ENCODE data around the gene SYNPO.

SYNPO gene

GRCh38 chr5:150642991-150643710, 2.7 kb downstream of the SYNPO start:
- DNase-seq, result no peak

DNA sequence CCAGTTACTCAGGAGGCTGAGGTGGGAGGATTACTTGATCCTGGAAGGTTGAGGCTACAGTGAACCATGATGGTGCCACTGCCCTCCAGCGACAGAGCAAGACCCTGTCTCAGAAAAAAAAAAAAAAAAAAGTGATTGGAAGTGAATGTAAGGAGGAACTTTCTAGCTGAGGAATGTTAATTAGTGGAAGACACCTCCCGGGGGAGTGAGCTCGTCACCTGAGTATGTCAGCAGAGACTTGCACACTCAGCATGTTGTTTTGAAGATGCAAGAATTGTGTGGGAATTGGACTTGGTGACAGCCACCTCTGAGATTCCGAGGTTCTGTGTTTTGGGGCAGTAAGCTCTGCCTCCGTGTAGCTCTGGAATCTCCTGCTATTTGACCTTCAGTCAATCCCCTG, 3.6 kb downstream of the SYNPO start:
- DNase-seq, result no peak

DNA sequence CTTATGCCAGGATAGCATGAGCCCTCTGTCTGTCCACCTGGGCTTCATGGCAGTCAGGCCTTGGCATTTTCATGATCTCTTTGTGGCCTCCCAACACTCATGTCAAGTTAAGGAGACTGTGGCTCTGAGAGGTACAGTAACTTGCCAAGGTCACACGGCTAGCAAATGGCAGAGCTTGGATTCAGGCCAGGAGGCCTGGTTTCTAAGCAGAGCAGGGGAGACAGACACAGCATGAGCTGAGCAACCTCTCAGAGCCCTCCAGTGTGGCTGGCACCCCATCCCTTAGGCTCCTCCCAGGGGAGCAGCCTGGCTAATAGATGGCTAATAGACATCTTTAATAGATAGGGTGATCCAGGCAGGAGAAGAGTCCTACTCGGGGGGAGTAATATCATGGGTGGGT, 4.1 kb downstream of the SYNPO start:
- DNase-seq, result no peak

DNA sequence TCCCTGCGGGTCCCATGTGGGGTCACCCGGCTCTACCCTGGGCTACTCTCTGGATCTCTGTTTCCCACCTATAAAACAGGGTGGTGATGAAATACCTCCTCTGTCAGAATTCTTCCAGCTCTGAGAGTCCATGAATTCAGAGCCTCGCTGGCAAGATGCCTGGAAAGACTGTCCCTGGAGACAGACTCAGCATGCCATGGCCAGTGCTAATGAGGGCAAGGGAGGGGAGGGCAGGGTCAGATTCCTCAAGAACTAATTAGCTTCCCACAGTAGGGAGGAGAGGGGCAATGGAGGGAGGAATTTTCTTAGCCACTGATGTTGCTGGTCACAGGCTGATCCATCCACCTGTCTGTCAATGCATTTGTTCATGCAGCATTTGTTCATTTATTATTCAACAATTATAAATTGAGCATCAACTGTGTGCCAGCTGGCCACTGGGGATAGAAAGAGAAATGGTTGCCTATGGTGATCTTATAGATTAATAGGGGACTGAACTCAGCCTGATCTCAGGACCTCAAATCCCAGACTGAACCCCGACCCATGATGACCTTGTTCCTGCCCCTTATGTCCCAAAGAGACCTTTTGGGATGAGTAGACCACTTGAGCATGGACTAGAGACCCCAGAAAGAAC, 4.7 kb downstream of the SYNPO start:
- no peak for DNase-seq

DNA sequence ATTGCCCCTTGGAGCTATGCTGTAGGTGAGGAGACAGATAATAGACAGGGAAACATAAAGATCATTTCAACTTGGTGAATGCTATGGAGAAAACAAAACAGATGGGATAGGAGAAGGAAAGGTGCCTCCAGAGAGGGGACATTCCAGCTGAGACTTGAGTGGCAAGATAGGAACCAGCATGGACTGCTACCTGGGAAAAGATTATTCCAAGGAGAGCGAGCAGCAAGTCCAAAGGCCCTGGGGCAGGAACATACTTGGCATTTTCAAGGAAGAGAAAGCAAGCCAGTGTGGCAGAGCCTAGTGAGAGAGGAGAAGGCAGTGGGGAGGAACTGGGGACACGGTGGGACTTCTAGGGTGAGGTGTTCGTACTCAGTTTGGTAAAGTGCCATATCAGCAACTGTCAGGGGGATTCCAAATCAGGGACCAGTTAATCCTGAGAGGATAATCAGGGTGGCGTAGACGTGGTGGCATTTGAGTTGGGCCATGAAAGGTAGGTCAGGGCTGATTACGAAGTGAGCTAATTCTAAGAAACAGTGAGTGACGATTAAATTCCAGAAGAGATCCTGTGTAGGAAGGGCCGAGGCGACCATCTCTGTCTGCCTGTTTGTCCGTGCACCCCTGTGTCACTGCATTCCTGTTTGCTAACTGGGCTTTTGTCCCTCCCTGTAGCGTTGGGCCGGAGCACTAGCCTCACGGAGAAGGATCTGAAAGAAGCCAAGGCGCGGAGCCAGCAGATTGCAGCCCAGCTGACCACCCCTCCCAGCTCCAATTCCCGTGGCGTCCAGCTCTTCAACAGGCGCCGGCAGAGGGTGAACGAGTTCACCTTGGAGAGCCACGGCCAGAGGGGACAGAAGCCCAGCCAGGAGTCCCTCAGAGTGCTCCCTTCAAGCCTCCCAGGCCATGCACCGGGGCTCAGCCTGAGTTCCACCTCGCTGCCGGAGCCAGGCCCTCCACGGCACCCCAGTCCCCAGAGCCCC, 7.1 kb downstream of the SYNPO start:
- DNase-seq, result no peak

DNA sequence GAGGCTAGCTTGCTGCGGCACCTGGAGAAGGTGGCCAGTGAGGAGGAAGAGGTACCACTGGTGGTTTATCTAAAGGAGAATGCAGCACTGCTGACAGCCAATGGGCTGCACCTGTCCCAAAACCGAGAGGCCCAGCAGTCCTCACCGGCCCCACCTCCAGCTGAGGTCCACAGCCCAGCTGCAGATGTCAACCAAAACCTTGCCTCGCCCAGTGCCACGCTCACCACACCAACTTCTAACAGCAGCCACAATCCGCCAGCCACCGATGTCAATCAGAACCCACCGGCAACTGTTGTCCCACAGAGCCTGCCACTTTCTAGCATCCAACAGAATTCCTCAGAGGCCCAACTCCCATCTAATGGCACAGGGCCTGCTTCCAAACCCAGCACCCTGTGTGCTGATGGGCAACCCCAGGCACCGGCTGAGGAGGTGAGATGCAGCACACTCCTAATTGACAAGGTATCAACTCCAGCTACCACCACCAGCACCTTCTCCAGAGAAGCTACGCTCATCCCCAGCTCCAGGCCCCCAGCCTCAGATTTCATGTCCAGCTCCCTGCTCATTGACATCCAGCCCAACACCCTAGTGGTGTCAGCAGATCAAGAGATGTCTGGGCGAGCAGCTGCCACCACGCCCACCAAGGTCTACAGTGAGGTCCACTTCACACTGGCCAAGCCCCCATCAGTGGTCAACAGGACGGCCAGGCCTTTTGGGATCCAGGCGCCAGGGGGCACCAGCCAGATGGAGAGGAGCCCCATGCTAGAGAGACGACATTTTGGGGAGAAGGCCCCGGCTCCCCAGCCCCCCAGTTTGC, 8.0 kb downstream of the SYNPO start:
- DNase-seq, result no peak

DNA sequence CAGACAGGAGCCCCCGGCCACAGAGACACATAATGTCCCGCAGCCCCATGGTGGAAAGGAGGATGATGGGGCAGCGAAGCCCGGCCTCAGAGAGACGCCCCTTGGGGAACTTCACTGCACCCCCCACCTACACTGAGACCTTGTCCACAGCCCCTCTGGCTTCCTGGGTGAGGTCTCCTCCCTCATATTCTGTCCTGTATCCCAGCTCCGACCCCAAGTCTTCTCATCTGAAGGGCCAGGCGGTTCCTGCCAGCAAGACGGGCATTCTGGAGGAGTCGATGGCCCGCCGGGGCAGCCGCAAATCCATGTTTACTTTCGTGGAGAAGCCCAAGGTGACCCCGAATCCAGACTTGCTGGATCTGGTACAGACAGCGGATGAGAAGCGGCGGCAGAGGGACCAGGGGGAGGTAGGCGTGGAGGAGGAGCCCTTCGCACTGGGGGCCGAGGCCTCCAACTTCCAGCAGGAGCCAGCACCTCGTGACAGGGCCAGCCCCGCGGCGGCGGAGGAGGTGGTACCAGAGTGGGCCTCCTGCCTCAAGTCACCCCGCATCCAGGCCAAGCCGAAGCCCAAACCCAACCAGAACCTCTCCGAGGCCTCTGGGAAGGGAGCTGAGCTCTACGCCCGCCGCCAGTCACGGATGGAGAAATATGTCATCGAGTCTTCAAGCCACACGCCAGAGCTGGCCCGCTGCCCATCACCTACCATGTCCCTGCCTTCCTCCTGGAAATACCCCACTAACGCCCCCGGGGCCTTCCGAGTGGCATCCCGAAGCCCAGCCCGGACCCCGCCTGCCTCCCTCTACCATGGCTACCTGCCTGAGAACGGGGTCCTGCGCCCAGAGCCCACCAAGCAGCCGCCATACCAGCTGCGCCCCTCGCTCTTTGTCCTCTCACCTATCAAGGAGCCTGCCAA, 8.9 kb downstream of the SYNPO start:
- no peak for DNase-seq

DNA sequence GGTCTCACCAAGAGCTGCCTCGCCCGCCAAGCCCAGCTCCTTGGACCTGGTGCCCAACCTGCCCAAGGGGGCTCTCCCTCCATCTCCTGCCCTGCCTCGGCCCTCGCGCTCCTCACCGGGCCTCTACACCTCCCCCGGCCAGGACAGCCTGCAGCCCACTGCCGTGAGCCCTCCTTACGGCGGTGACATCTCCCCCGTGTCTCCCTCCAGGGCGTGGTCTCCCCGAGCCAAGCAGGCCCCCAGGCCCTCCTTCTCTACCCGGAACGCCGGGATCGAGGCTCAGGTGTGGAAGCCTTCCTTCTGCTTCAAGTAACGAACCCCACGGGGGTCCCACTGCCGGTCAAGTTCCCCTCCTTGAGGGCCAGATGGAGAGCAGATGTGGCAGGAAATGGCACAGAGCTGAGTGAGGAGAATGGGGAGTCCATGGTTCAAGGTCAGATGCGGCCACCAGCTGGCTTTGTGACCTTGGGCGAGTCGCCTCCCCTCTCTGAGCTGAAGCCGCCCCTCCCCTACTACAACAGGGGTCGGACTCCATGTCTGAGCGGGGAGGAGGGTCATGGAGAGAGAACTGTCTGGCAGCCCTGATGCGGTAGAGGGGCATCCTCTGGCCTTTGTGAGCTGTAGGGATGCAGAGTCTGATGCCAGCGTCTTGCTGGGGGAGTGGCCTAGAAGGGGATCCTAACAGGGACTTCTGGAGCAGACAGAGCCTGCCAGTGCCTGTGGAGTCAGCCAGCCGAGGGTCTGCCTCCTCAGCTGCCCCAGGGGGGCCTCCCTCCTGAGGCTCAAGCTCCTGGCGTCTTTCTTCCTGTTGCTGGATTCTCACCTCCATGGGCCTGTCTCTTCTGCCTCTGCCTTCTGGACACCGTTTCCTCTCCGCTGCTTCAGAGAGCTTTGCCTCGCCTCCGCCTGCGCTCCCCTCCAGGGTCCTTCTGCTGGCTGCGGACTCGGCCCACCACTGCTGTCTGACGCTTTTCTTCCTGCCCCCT, 9.9 kb downstream of the SYNPO start:
- no peak for DNase-seq

DNA sequence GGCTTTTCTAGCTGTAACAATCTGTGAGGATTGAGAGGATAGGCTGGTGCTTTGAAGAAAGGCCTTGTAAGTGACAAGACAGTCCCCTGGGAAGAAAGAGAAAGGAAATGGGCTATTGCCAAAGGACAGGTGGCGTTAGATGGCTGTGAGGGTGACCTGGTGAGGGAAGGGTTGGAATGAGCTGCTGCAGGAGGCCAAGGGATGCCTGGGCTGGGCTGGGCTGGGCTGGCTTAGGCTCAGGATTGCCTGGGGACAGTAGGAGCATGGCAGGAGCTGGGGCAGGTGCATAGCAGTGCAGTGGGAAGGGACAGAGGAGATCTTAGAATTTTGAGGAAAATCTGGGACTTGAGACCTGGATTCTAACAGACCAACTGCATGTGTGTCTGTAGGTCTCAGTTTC, 10.9 kb downstream of the SYNPO start:
- DNase-seq, result no peak

- DNase-seq, result no peak
Observed at GRCh38 chr5:150651924-150652671, 11.6 kb downstream of the SYNPO start.

DNA sequence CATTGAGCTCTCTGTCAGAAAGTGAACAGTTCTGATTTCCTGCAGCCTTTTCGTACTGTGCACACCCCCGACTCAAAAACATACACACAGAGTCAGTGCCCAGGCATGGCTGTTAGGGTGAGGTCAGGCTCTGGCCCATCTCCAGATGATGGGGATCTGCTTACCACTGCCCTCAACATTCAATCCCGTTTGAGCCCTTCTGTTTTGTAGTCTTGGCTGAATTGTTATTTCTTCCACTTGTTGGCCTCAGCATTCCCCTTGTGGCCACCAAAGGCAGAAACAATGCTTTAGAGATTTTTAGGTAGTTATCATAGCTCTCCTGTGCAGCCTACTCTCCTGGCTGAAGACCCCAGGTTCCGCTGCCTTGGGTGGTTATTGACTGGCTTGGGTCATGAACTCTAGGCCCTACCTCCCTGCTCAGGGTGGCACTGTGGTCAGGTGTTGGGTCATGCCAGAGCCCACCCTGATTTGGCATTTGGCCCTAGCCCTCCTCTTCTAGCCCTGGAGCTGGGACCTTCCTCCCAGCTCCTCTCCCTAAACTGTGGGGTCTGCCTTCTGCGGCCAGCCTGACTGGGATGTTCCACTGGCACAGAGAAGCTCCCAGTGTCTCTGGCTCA, 12.8 kb downstream of the SYNPO start:
- no peak for DNase-seq

DNA sequence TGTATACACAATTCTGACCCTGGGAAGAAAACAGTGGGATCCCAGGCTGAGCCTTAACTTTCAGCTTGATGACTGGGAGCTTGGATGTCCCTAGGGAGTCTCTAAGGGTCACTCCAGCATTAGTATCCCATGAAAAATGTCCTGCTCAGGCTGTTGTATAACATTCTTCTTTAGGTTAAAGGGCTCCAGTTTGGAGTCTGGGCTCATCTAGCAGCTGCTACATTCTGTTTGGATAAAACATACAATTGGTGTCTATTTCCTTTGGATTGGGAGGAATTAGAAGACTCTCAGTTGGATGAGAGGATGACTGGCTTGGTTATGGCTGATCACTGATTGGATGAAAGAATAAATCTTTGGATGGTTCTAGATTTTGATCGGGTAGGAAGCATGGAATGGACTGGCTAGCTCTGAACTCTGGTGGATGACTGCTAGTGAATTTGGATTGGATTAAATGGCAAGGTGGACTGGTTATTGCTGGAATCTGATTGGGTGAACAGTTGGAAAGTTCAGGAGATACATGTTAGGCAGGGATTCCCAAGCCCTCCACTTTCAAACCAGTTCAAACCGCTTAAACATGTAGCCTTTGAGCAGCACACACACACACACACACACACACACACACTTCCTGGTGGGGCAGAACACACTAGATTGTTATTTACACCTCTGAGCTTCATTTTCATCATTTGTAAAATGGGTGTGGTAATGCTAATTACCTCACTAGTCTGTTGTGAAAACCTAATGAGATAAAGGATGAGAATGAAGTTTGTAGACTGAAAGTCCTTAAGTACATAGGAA, 13.5 kb downstream of the SYNPO start:
- DNase-seq, result peak in 1 of 6 experiments; percentile 5

DNA sequence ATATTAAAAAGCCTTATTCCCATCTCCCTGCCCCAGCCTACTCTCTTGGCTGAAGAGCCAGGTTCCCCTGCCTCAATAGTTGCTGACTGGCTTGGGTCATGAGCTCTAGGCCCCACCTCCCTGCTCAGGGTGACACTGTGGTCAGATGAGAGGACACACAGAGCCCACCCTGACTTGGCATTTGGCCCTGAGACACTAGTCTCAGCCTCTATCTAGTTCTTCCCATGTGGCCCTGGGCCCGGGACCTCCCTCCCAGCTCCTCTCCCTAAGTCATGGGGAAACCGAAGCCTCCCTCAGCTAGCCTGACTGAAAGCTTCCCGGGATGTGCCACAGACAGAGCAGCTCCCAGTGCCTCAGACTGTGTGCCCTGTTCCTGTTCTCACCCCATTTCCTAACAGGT, 14.8 kb downstream of the SYNPO start:
- DNase-seq, result no peak

DNA sequence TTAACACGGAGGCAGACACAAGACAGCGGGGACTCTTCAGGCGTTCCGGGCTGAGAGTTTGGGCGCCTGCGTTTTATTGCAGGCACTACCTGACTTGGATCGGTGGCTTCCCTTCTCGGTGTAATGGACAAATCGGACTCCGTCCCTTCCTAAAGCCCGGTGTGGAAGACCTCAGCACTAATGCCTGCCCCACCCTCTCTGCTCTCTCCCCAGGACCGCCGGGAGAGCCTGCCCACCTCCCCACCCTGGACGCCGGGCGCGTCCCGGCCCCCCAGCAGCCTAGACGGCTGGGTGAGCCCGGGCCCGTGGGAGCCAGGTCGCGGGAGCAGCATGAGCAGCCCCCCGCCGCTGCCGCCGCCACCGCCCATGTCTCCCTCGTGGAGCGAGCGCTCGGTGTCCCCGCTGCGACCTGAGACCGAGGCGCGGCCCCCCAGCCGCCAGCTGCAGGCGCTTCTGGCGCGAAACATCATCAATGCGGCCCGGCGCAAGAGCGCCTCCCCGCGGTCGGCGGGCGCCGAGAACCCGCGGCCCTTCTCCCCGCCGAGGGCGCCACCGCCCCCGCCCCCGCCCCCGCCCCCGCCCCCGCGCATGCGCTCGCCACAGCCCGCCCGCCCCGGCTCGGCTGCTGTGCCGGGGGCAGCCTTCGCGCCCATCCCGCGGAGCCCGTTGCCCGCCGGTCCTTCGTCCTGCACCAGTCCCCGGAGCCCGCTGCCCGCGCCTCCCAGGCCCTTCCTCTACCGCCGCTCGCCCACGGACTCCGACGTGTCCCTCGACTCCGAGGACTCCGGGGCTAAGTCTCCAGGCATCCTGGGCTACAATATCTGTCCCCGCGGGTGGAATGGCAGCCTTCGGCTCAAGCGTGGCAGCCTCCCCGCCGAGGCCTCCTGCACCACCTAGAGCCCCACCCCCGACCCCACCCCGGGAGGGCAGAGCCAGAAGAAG, 16.0 kb downstream of the SYNPO start:
- DNase-seq, result peak; percentile 66 to 89 (median 78)

GRCh38 chr5:150658121-150658520, 17.7 kb downstream of the SYNPO start:
- DNase-seq, result no peak

GRCh38 chr5:150658699-150659265, 18.3 kb downstream of the SYNPO start:
- no peak for DNase-seq

Data from stimulated activated naive CD4-positive, alpha-beta T cell (primary cell).